ACC112 (cell line): ENCODE measurements around the gene PNPLA7.

ENCODE experiments used
- H2AFZ ChIP-seq: fragments of 200-600 bp; sonication (generic); one replicate; pipeline ENCODE4 v1.6.0; 2017; ENCODE audit warnings: antibody characterized with exemption, low read length; ENCODE audit not compliant: unreplicated experiment
- H3K27ac ChIP-seq: fragments of 200-600 bp; sonication (generic); 2 replicates; pipeline ENCODE4 v1.5.1; 2014; ENCODE audit warnings: low read depth, mild to moderate bottlenecking, antibody characterized with exemption, low read length, moderate library complexity
- H3K27me3 ChIP-seq: fragments of 200-600 bp; sonication (generic); 2 replicates; pipeline ENCODE4 v1.6.1; 2014; ENCODE audit warnings: mild to moderate bottlenecking, antibody characterized with exemption, low read length, moderate library complexity, mixed read lengths; ENCODE audit not compliant: insufficient read depth
- H3K36me3 ChIP-seq: fragments of 200-600 bp; sonication (generic); 2 replicates; pipeline ENCODE4 v1.6.1; 2016; ENCODE audit warnings: mild to moderate bottlenecking, antibody characterized with exemption, low read length, moderate library complexity, mixed read lengths; ENCODE audit not compliant: insufficient read depth
- H3K4me1 ChIP-seq: fragments of 200-600 bp; sonication (generic); one replicate; pipeline ENCODE4 v1.6.1; 2016; ENCODE audit warnings: low read length, mixed read lengths; ENCODE audit not compliant: insufficient read depth, unreplicated experiment, control insufficient read depth
- H3K4me3 ChIP-seq: fragments of 200-600 bp; sonication (generic); 2 replicates; pipeline ENCODE4 v1.5.1; 2014; ENCODE audit warnings: mild to moderate bottlenecking, low read depth, low read length
- H3K79me2 ChIP-seq: fragments of 200-600 bp; sonication (generic); one replicate; pipeline ENCODE4 v1.6.0; 2016; ENCODE audit warnings: low read length; ENCODE audit not compliant: control insufficient read depth, unreplicated experiment, insufficient read depth

The PNPLA7 gene

GRCh38 chr9:137494104-137494544, 56.1 kb downstream of the PNPLA7 start:
- Histone ChIP-seq H3K36me3 (no peaks in the 10 kb centered on the region), H3K27ac (no peak overlapping the region), H2AFZ (no peak overlapping the region), H3K27me3 (no peaks in the 10 kb centered on the region), H3K4me3 (no peak overlapping the region), H3K4me1 (no peaks in the 10 kb centered on the region), H3K79me2 (no peaks in the 10 kb centered on the region)

DNA sequence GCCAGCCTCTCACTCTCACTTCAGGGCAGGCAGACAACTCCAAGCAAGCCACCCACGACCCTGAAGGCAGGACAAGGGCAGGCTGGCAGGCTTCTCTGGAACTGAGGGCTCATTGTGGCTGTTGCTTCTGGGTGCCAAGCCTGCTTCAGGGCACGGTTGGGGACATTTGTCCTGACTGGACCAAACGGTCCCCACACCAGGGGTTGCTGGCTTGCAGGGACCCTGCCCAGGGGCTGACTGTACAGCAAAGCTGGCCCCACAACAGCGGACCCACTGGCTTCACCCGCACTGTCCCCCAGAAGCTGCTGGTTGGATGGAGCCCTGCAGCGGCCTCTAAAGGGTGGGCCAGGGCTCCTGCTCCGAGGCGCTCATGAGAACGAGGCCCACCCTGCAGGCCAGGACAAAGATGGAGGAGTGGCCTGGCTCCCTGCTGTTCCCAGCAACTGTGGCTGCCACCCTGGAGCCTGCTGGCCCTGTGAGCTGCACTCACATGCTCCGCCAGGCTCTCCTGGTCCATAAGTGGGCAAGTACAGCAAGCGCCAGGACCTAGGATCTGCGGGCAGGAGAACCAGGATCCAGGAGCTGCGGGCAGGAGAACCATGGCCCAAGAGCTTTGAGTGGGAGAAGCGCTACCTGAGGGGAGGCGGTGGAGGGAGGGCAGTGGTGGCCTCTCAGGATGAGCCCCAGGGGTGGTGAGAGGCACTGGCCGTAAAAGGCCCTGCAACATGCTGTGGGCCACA, 56.7 kb downstream of the PNPLA7 start:
- Histone ChIP-seq H3K27me3 (no peaks in the 10 kb centered on the region), H3K36me3 (no peaks in the 10 kb centered on the region), H3K4me3 (no peak overlapping the region), H3K27ac (no peak overlapping the region), H3K4me1 (no peaks in the 10 kb centered on the region), H2AFZ (no peak overlapping the region), H3K79me2 (no peaks in the 10 kb centered on the region)

GRCh38 chr9:137492464-137493363, 57.5 kb downstream of the PNPLA7 start:
- Histone ChIP-seq H3K4me1 (no peaks in the 10 kb centered on the region), H3K36me3 (no peaks in the 10 kb centered on the region), H3K27ac (no peak overlapping the region), H2AFZ (no peak overlapping the region), H3K4me3 (no peak overlapping the region), H3K27me3 (no peaks in the 10 kb centered on the region), H3K79me2 (no peaks in the 10 kb centered on the region)

DNA sequence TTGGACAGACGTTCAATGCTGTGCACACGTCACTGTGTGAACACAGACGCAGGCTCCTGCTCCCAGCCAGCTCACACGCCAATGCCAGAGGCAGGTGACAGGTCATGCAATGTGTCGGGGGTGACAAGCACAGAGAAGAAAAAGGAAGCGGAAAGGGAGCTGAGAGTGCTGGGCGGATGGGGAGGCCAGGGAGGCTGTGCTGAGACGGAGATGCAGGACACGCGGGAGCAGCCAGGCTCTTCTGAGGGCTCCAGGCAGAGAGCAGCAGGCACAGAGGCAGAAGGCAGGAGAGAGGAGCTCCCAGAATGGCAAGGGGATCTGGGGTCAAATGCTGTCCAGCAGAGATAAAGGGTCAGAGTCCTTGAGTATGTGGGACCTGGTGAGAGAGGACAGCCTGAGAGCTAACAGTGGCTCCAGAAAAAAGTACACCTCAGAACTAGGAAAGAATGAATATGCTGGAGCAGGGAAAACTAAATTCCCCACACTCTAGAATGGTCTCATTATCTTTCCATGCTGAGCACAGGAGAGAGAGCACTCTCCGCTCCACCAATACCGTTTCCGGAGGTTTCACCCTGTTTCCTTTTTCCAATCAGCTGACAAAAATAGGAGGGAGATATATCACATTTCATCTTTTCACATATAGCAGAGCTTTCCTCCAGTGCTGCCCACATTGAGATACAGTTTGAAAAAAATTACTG, 58.3 kb downstream of the PNPLA7 start:
- H3K27ac ChIP-seq: no peak overlapping the region
- H3K79me2 ChIP-seq: no peaks in the 10 kb centered on the region
- no peaks in the 10 kb centered on the region for H3K4me1 ChIP-seq
- H2AFZ ChIP-seq: no peak overlapping the region
- no peaks in the 10 kb centered on the region for H3K36me3 ChIP-seq
- no peak overlapping the region for H3K4me3 ChIP-seq
- no peaks in the 10 kb centered on the region for H3K27me3 ChIP-seq

- no peak overlapping the region for H3K27ac ChIP-seq
- H3K4me3 ChIP-seq: no peak overlapping the region
- no peaks in the 10 kb centered on the region for H3K4me1 ChIP-seq
- no peak overlapping the region for H2AFZ ChIP-seq
- H3K79me2 ChIP-seq: no peaks in the 10 kb centered on the region
- no peaks in the 10 kb centered on the region for H3K36me3 ChIP-seq
- no peaks in the 10 kb centered on the region for H3K27me3 ChIP-seq
These were observed 59.5 kb downstream of the PNPLA7 start for GRCh38 chr9:137490532-137491186.

- Histone ChIP-seq H2AFZ (no peak overlapping the region), H3K79me2 (no peaks in the 10 kb centered on the region), H3K27me3 (no peaks in the 10 kb centered on the region), H3K4me1 (no peaks in the 10 kb centered on the region), H3K27ac (no peak overlapping the region), H3K4me3 (no peak overlapping the region), H3K36me3 (no peaks in the 10 kb centered on the region)
These were observed 61.3 kb downstream of the PNPLA7 start for GRCh38 chr9:137488906-137489305.

- H3K4me1 ChIP-seq: no peaks in the 10 kb centered on the region
- H3K4me3 ChIP-seq: no peak overlapping the region
- H3K36me3 ChIP-seq: no peaks in the 10 kb centered on the region
- no peak overlapping the region for H2AFZ ChIP-seq
- H3K27me3 ChIP-seq: no peaks in the 10 kb centered on the region
- no peak overlapping the region for H3K27ac ChIP-seq
- no peaks in the 10 kb centered on the region for H3K79me2 ChIP-seq
These were observed 61.9 kb downstream of the PNPLA7 start for GRCh38 chr9:137488327-137488653.

DNA sequence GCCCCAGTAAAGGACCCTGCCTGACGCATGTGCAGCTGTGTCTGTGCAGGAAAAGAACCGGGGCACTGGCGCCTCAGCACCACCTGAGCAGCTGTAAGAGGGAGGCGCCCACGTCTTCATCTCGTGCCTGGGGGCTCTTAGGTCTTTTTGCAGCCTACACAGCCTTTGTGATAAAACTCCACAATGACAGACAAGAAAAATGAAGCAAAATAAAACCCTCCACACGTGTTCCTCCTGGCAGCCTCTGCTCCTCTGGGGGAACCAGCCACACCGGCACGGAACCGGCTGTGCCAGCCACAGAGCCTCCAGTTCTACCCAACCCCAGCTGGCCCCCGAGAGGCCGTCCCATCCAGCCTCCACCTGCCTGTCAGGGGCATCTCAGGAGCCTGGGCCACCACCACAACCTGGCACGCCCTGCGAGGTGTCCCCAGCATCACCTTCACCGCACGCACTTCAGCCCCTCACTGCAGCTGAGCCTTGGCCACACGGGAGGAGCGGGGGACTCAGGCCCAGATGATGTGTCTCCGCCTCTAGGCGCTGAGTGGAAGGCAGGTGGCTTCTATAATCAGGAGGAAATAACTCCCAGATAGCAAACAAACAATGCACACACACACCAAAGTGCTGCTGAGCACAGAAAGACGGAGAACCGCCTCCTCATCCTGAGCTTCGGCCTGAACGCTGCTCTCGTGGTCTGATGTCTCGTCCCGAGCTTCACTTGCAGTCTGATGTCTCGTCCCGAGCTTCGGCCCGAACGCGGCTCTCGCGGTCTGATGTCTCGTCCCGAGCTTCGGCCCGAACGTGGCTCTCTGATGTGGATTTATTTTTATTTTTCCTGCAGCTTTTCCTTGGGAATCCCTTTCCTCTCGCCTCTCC, 62.5 kb downstream of the PNPLA7 start:
- no peak overlapping the region for H3K4me3 ChIP-seq
- no peaks in the 10 kb centered on the region for H3K79me2 ChIP-seq
- H3K4me1 ChIP-seq: no peaks in the 10 kb centered on the region
- no peaks in the 10 kb centered on the region for H3K36me3 ChIP-seq
- H3K27ac ChIP-seq: no peak overlapping the region
- H3K27me3 ChIP-seq: no peaks in the 10 kb centered on the region
- no peak overlapping the region for H2AFZ ChIP-seq

DNA sequence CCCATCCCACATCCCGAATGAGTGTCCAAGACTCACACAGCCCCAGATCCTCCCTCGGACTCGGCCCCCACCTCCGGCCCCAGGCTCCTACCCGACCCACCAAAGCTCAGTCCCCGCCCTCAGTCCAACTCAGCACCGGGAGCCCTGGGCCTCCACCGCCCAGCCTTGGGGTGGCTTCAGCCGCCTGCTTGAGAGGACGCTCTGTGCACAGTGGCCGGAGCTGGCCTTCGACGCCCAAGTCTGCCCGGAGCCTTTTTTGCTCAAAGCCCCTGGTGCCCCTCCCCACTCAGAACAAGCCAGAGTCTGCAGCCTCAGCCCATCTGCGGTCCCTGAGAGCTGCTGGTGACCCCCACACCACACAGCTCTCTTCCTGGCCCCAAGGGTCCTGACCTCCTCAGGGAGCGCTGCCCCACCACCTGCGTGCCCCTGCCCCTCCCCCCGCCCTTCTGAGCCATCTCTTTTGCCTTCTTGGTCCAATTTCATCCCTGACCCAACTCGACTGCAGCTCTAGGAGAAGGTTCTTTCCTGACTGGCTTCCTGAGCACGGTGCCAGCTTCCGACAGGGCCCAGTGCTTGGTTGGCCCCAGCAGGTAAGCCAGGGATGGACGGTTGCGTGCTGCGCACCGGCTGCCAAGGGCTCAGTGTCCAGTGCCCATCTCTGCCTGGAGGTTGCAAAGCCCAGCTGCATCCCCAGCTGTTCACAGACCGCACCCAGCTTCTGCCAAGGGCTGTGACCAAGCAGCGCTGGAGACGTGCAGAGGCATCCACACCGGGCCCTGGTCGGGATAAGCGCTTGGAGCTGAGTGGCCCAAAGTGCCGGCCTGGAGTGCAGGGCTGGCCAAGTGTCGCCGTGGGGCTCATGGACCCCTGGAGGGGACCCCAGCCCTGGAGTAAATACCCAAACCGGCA, 63.4 kb downstream of the PNPLA7 start:
- H3K4me1 ChIP-seq: peaks cover 9% of the 10 kb centered on the region
- no peak overlapping the region for H2AFZ ChIP-seq
- no peak overlapping the region for H3K27ac ChIP-seq
- no peaks in the 10 kb centered on the region for H3K36me3 ChIP-seq
- no peaks in the 10 kb centered on the region for H3K27me3 ChIP-seq
- H3K4me3 ChIP-seq: no peak overlapping the region
- no peaks in the 10 kb centered on the region for H3K79me2 ChIP-seq
